GM12891 (cell line): ENCODE data around the gene PARD6B.
"Not testable (repeated sequence)": the region's sequence is repeated elsewhere in the genome, so short reads cannot be mapped to it uniquely, and the experiment has no call there.

Experiments used
- DNase-seq: peaks from one replicate; pipeline ENCODE4 v3.0.0; 2011; ENCODE audit warnings: low spot score; ENCODE audit not compliant: insufficient read length
- FAIRE-seq: peaks from 2 replicates; lab custom pipeline; 2011; peaks lifted over from hg19 to GRCh38; lab: Jason Lieb, UNC
- PAX5 ChIP-seq: IDR thresholded peaks from 2 replicates; pipeline ENCODE4 v1.6.1; 2011; ENCODE audit warnings: low read length, moderate library complexity, mild to moderate bottlenecking; ENCODE audit not compliant: insufficient read depth, severe bottlenecking
- POLR2A ChIP-seq: IDR thresholded peaks from 2 replicates; pipeline ENCODE4 v1.6.1; 2011; ENCODE audit warnings: low read depth, low read length, control low read depth
- POLR2AphosphoS5 ChIP-seq: IDR thresholded peaks from 2 replicates; pipeline ENCODE4 v1.6.1; 2011; ENCODE audit warnings: low read depth, low read length, control low read depth
- POU2F2 ChIP-seq: IDR thresholded peaks from 2 replicates; pipeline ENCODE4 v1.6.1; 2011; ENCODE audit warnings: low read depth, mild to moderate bottlenecking, control low read depth, low read length, moderate library complexity
- SPI1 ChIP-seq: IDR thresholded peaks from 2 replicates; pipeline ENCODE4 v1.6.1; 2011; ENCODE audit warnings: low read depth, low read length, control low read depth
- TAF1 ChIP-seq: IDR thresholded peaks from 2 replicates; pipeline ENCODE4 v1.6.1; 2011; ENCODE audit warnings: low read depth, low read length, control low read depth

PARD6B gene

DNA sequence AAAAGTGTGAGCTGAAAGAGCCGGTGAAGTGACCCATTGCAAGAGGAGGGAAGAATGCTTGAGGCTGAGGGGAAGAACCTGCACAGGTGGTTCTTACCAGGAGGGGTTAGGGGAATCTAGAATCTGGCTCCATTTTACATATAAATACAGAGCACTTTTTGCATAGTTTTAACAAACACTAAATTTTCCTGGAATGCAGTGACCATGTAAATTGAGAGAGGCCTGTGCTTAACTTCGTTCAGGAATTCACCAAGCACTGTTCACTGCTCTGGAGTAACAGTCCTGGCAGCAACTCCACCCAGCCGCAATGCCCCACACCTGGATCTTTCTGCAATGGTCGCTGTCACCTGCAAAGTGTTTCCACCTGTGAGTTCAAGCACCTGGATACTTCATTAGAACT lies 26.9 kb upstream of the PARD6B start:
- FAIRE-seq = no peak
- TF ChIP-seq TAF1 (no peak), POLR2A (no peak), POLR2AphosphoS5 (no peak), POU2F2 (no peak), PAX5 (no peak), SPI1 (no peak)
- no peak for DNase-seq

DNA sequence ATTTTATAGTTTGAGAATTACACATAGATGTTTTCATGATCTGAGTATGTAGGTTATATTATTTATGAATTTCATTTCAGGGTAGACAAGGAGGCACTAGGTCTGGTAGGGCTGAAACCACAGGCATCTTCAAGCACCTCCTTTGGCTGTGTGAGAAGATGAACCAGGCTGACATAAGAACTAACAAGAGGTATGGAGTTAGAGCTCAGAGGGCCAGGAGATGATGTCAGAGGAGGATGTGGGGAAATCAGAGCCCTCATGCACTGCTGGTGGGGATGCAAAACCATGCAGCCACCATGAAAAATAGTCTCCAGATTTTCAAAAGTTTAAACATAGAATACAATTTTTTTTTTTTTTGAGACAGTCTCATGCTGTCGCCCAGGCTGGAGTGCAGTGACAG lies 26.4 kb upstream of the PARD6B start:
- no peak for TF ChIP-seq POU2F2
- TF ChIP-seq TAF1 = no peak
- no peak for TF ChIP-seq POLR2A
- TF ChIP-seq PAX5 = no peak
- TF ChIP-seq POLR2AphosphoS5 = no peak
- TF ChIP-seq SPI1 = no peak
- DNase-seq (no peak), FAIRE-seq (no peak)

DNA sequence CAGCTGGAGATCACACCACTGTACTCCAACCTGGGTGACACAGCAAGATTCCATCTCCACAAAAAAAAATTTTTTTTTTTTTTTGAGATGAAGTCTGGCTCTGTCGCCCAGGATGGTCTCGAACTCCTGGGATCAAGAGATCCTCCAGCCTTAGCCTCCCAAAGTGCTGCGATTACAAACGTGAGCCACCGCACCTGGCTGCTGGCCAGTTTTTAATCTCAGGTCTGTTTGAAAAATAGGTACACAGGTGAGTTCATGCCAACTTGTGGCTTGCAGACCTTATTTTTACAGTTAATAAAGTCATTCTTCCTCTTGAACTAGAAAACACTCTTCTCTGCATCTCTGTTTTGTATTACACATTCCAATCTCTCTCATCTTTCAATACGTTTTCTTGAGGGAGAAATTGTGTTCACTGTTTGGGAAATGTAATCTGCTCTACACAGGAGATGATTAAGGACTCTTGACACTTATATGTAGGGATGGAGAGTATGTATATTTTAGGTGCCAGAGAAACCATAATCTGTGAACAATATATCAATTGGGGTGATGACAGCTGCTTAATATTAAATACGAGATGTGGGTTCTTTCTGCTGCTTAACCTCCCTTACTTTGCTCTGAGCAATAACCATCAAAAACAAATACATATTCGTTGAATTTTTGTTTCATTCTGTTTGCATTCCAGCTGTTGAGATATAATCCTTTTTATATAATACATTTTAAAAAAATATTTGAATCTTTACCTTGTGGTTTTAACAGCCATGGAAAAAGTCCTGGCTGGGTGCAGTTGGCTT lies 22.3 kb upstream of the PARD6B start:
- FAIRE-seq (no peak), DNase-seq (no peak)
- TF ChIP-seq PAX5 = no peak
- TF ChIP-seq POLR2AphosphoS5 = no peak
- TF ChIP-seq TAF1 = no peak
- TF ChIP-seq SPI1 = no peak

DNA sequence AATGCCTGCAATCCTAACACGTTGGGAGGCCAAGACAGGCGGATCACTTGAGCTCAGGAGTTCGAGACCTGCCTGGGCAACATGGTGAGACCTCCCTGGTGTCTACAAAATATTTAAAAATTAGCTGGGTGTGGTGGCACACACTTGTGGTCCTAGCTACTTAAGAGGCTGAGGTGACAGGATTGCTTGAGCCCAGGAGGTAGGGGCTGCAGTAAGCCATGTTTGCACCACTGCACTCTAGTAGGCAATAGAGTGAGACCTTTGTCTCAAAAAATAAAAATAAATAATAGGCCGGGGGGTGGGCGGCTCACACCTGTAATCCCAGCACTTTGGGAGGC lies 21.8 kb upstream of the PARD6B start:
- TF ChIP-seq TAF1 (no peak), PAX5 (no peak), SPI1 (no peak), POLR2AphosphoS5 (no peak), POLR2A (no peak), POU2F2 (no peak)
- DNase-seq (no peak), FAIRE-seq (no peak)

DNA sequence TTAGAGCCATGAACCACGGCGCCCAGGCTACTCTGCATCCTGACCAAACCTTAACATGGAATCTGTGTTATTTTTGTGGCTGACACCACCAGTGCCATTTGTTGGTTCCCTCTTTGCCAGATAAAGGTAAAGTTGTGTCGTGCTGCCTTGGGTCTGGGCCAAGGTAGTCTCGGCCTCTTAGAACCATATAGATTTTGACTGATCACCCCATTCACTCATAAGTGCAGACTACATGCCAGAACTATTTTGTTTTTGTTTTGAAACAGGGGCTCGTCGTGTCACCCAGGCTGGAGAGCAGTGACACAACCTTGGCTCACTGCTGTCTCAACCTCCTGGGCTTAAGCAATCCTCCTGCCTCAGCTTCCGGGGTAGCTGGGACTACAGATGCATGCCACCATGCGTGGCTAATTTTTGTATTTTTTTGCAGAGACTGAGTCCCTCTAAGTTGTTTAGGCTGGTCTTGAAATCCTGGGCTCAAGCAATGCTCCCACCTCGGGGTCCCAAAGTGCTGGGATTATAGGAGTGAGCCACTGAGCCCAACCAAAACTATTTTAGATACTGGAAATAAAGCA lies 20.8 kb upstream of the PARD6B start:
- DNase-seq = no peak
- TF ChIP-seq POU2F2 (no peak), TAF1 (no peak), PAX5 (no peak), POLR2AphosphoS5 (no peak), SPI1 (no peak), POLR2A (no peak)
- FAIRE-seq = no peak

DNA sequence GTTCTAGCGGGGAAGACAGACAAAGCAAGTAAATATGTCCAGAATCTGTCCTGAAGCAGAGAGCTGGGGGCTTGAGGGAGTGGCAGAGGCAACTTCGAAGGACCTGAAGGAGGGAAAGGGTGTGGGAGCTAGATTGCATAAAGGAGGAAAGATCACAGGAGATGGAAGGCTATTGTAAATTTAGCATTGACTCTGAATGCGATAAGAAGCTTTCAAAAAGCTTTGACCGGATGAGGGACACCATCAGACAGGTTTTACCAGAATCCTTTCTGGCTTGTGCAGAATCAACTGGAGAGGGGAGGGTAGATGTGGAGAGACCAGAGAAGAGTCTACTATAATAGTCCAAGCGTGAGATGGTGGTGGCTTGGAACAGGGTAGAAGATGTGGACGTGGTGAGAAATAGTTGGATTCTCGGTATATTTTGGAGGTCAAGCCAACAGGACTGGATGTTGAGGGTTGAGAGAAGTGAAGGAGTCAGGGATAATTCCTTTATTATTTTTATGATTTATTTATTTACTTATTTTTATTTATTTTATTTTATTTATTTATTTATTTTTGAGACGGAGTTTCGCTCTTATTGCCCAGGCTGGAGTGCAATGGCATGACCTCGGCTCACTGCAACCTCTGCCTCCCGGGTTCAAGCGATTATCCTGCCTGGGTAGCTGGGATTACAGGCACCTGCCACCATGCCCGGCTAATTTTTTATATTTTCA lies 20.1 kb upstream of the PARD6B start:
- no peak for TF ChIP-seq POLR2AphosphoS5
- no peak for TF ChIP-seq PAX5
- TF ChIP-seq TAF1 = no peak
- TF ChIP-seq POLR2A = no peak
- no peak for TF ChIP-seq POU2F2
- no peak for TF ChIP-seq SPI1
- DNase-seq (no peak), FAIRE-seq (no peak)

DNA sequence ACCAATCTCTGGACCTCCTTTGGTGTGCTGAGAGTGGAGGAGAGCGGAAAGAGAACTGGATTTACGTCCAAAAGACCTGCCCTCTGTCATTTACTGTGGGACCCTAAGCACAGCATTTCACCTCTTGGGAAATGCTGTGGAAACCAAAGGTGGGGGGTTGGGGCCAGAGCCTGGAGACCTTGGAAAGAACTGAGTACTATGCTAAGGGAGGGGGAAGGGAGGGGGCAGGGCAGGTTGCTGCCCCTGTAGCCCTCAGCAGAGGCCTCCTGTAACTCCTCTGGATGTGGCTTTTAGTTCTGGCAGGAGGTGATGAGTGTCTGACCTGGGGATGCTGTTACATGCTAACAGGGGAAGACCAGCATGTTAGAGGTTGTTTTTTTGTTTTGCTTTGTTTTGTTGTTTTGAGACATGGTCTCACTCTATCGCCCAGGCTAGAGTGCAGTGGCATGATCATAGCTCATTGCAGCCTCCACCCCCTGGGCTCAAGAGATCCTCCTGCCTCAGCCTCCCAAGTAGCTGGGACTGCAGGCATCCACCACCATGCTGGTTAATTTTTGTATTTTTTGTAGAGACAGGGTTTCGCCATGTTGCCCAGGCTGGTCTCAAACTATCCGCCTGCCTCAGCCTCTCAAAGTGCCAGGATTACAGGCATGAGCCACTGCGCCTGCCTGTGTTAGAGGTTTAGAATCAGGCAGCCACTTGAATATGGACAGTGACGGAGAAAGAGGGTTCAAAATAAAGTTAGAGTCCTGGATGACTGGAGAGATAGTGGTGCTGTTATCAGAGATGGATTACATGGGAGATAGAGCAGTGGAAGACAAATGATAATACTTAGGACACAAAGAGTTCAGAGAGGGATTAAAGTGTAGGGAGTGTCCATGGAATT lies 18.4 kb upstream of the PARD6B start:
- DNase-seq (no peak), FAIRE-seq (no peak)
- TF ChIP-seq TAF1 (no peak), POLR2AphosphoS5 (no peak), POU2F2 (no peak), PAX5 (no peak), POLR2A (no peak), SPI1 (no peak)

DNA sequence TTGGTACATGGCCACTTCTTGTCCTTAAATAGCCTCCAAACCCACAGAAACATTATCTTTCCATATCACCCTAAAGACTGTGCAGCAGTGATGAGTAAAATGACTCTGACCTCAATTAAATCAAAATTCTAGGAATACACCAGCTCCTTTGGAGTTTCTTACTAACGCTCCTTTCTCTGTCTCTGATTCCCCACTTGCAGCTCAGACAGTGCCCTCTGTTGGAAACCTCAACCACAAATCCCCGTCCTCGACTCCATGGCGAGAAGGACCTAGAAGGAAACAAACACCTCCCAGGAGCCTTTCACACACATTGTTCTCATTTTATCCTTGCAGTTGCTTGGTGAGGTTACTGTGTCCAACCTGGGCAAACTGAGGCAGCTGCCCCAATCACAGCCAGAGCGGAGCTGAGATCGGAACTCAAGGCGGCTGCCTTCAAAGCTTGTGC lies 17.7 kb upstream of the PARD6B start:
- TF ChIP-seq PAX5 (no peak), SPI1 (no peak), POLR2A (no peak), POLR2AphosphoS5 (no peak), TAF1 (no peak), POU2F2 (no peak)
- DNase-seq (no peak), FAIRE-seq (no peak)

DNA sequence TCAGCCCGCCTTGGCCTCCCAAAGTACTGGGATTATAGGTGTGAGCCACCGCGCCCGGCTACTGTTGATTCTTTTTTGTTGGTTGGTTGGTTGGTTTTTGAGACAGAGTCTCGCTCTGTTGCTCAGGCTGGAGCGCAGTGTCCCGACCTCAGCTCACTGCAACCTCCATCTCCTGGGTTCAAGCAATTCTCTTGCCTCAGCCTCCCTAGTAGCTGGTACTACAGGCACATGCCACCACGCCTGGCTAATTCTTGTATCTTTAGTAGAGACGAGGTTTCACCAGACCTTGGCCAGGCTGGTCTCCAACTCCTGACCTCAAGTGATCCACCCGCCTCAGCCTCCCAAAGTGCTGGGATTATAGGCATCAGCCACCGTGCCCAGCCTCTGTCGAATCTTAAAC lies 17.0 kb upstream of the PARD6B start:
- FAIRE-seq, DNase-seq: not testable (repeated sequence)
